Measurements from ENCODE around the gene SEC23IP.
"Not testable (repeated sequence)": the region's sequence is repeated elsewhere in the genome, so short reads cannot be mapped to it uniquely, and the experiment has no call there.

Gene SEC23IP

GRCh38 chr10:119886070-119886469 is 6.5 kb upstream of the SEC23IP start:
- H3K4ac ChIP-seq (ENCODE audit: low read depth in 1 of 2, low read length in 2 of 2); H3K4me3 ChIP-seq (ENCODE audit: insufficient read depth in 1 of 2, low read depth in 1 of 2, low read length in 2 of 2); H4K8ac ChIP-seq (ENCODE audit: low read length); H3K4me1 ChIP-seq (ENCODE audit: control insufficient read depth, insufficient read depth, low read depth, low read length); H2BK120ac ChIP-seq (ENCODE audit: low read depth, low read length); H3K9me3 ChIP-seq (ENCODE audit: control insufficient read depth, low read length); H3K9ac ChIP-seq (ENCODE audit: low read length); H2BK15ac ChIP-seq (ENCODE audit: low read depth, poor library complexity, severe bottlenecking); H3K14ac ChIP-seq (ENCODE audit: low read length in 2 of 2); H2AFZ ChIP-seq (ENCODE audit: low read depth, low read length); H3K18ac ChIP-seq (ENCODE audit: low read depth in 1 of 2, low read length in 2 of 2); H2BK5ac ChIP-seq (ENCODE audit: low read depth, low read length, poor library complexity, severe bottlenecking); H3K4me2 ChIP-seq (ENCODE audit: low read length, poor library complexity, severe bottlenecking); H3K36me3 ChIP-seq (ENCODE audit: control insufficient read depth in 1 of 2, insufficient read depth in 2 of 2, low read depth in 1 of 2, low read length in 2 of 2); H2AK5ac ChIP-seq (ENCODE audit: low read length, severe bottlenecking); H3K27ac ChIP-seq (ENCODE audit: low read length, poor library complexity, severe bottlenecking); H3K79me1 ChIP-seq (replicated peaks; ENCODE audit: low read length, poor library complexity, severe bottlenecking); DNase-seq; H3K27me3 ChIP-seq (ENCODE audit: control insufficient read depth in 1 of 2, insufficient read depth in 1 of 2, low read length in 2 of 2); H4K91ac ChIP-seq (ENCODE audit: low read length); H2BK12ac ChIP-seq (ENCODE audit: low read length in 2 of 2); H3K23ac ChIP-seq (ENCODE audit: low read length in 2 of 2): not testable (repeated sequence)
- WGBS = 81% methylated on average over 6 of the region's 6 CpGs

DNA sequence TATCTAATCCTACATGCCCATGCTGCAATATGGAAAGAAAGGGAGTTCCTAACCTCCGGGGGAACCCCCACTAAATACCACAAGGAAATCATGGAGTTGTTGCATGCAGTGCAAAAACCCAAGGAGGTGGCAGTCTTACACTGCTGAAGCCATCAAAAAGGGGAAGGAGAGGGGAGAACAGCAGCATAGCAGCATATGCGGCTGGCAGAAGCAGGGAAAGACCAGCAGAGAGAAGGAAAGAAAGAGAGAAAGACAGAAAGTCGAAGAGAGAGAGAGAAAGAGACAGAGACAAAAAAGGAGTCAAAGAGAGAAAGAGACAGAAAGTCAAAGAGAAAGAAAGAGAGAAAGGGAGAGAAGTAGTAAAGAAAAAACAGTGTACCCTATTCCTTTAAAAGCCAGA is 3.8 kb upstream of the SEC23IP start:
- 86% methylated on average over 2 of the region's 3 CpGs for WGBS
- H2AK5ac ChIP-seq (ENCODE audit: low read length, severe bottlenecking); H3K18ac ChIP-seq (ENCODE audit: low read depth in 1 of 2, low read length in 2 of 2): not testable (repeated sequence)

GRCh38 chr10:119889201-119889600 is 3.3 kb upstream of the SEC23IP start:
- not testable (repeated sequence) for H3K27ac ChIP-seq (ENCODE audit: low read length, poor library complexity, severe bottlenecking); H3K4me3 ChIP-seq (ENCODE audit: insufficient read depth in 1 of 2, low read depth in 1 of 2, low read length in 2 of 2); H3K4me2 ChIP-seq (ENCODE audit: low read length, poor library complexity, severe bottlenecking); H3K4me1 ChIP-seq (ENCODE audit: control insufficient read depth, insufficient read depth, low read depth, low read length); H2BK5ac ChIP-seq (ENCODE audit: low read depth, low read length, poor library complexity, severe bottlenecking); H2BK120ac ChIP-seq (ENCODE audit: low read depth, low read length); H3K23ac ChIP-seq (ENCODE audit: low read length in 2 of 2); H4K91ac ChIP-seq (ENCODE audit: low read length); DNase-seq; H3K18ac ChIP-seq (ENCODE audit: low read depth in 1 of 2, low read length in 2 of 2); H3K4ac ChIP-seq (ENCODE audit: low read depth in 1 of 2, low read length in 2 of 2); H3K27me3 ChIP-seq (ENCODE audit: control insufficient read depth in 1 of 2, insufficient read depth in 1 of 2, low read length in 2 of 2); H3K14ac ChIP-seq (ENCODE audit: low read length in 2 of 2); H3K9ac ChIP-seq (ENCODE audit: low read length); H2BK12ac ChIP-seq (ENCODE audit: low read length in 2 of 2); H4K8ac ChIP-seq (ENCODE audit: low read length); H2BK15ac ChIP-seq (ENCODE audit: low read depth, poor library complexity, severe bottlenecking); H2AK5ac ChIP-seq (ENCODE audit: low read length, severe bottlenecking); H2AFZ ChIP-seq (ENCODE audit: low read depth, low read length); H3K9me3 ChIP-seq (ENCODE audit: control insufficient read depth, low read length); H3K36me3 ChIP-seq (ENCODE audit: control insufficient read depth in 1 of 2, insufficient read depth in 2 of 2, low read depth in 1 of 2, low read length in 2 of 2)
- peaks cover 11% of the 10 kb centered on the region for H3K79me1 ChIP-seq (replicated peaks; ENCODE audit: low read length, poor library complexity, severe bottlenecking)
- WGBS = 97% methylated on average over 1 of the region's 3 CpGs

More for the DNA sequence above, 3.8 kb upstream of the SEC23IP start:
- H3K9me3 ChIP-seq (ENCODE audit: control insufficient read depth, low read length); H2BK5ac ChIP-seq (ENCODE audit: low read depth, low read length, poor library complexity, severe bottlenecking); H3K4me3 ChIP-seq (ENCODE audit: insufficient read depth in 1 of 2, low read depth in 1 of 2, low read length in 2 of 2); H2BK15ac ChIP-seq (ENCODE audit: low read depth, poor library complexity, severe bottlenecking); H3K4ac ChIP-seq (ENCODE audit: low read depth in 1 of 2, low read length in 2 of 2); H3K4me1 ChIP-seq (ENCODE audit: control insufficient read depth, insufficient read depth, low read depth, low read length); H4K8ac ChIP-seq (ENCODE audit: low read length); H3K23ac ChIP-seq (ENCODE audit: low read length in 2 of 2); H3K14ac ChIP-seq (ENCODE audit: low read length in 2 of 2); H4K91ac ChIP-seq (ENCODE audit: low read length); H3K27me3 ChIP-seq (ENCODE audit: control insufficient read depth in 1 of 2, insufficient read depth in 1 of 2, low read length in 2 of 2); H3K9ac ChIP-seq (ENCODE audit: low read length); DNase-seq; H3K4me2 ChIP-seq (ENCODE audit: low read length, poor library complexity, severe bottlenecking); H3K36me3 ChIP-seq (ENCODE audit: control insufficient read depth in 1 of 2, insufficient read depth in 2 of 2, low read depth in 1 of 2, low read length in 2 of 2); H2BK120ac ChIP-seq (ENCODE audit: low read depth, low read length); H2BK12ac ChIP-seq (ENCODE audit: low read length in 2 of 2); H3K27ac ChIP-seq (ENCODE audit: low read length, poor library complexity, severe bottlenecking); H2AFZ ChIP-seq (ENCODE audit: low read depth, low read length): not testable (repeated sequence)
- peaks cover 11% of the 10 kb centered on the region for H3K79me1 ChIP-seq (replicated peaks; ENCODE audit: low read length, poor library complexity, severe bottlenecking)

- not testable (repeated sequence) for H2BK12ac ChIP-seq (ENCODE audit: low read length in 2 of 2); H3K4ac ChIP-seq (ENCODE audit: low read depth in 1 of 2, low read length in 2 of 2); H2BK15ac ChIP-seq (ENCODE audit: low read depth, poor library complexity, severe bottlenecking); H3K4me3 ChIP-seq (ENCODE audit: insufficient read depth in 1 of 2, low read depth in 1 of 2, low read length in 2 of 2); H3K27me3 ChIP-seq (ENCODE audit: control insufficient read depth in 1 of 2, insufficient read depth in 1 of 2, low read length in 2 of 2); H2BK120ac ChIP-seq (ENCODE audit: low read depth, low read length); H4K91ac ChIP-seq (ENCODE audit: low read length); H3K14ac ChIP-seq (ENCODE audit: low read length in 2 of 2); H2BK5ac ChIP-seq (ENCODE audit: low read depth, low read length, poor library complexity, severe bottlenecking); H3K23ac ChIP-seq (ENCODE audit: low read length in 2 of 2); H3K27ac ChIP-seq (ENCODE audit: low read length, poor library complexity, severe bottlenecking); H3K4me1 ChIP-seq (ENCODE audit: control insufficient read depth, insufficient read depth, low read depth, low read length); H3K18ac ChIP-seq (ENCODE audit: low read depth in 1 of 2, low read length in 2 of 2); H2AFZ ChIP-seq (ENCODE audit: low read depth, low read length); H3K9ac ChIP-seq (ENCODE audit: low read length); H3K4me2 ChIP-seq (ENCODE audit: low read length, poor library complexity, severe bottlenecking); DNase-seq; H4K8ac ChIP-seq (ENCODE audit: low read length); H3K9me3 ChIP-seq (ENCODE audit: control insufficient read depth, low read length); H2AK5ac ChIP-seq (ENCODE audit: low read length, severe bottlenecking)
- Histone ChIP-seq H3K36me3 (ENCODE audit: control insufficient read depth in 1 of 2, insufficient read depth in 2 of 2, low read depth in 1 of 2, low read length in 2 of 2) (peaks cover 4 to 14% of the 10 kb centered on the region in 2 experiments), H3K79me1 (replicated peaks; ENCODE audit: low read length, poor library complexity, severe bottlenecking) (peaks cover 11% of the 10 kb centered on the region)
- 96% methylated on average over 4 of the region's 4 CpGs for WGBS
Measured at GRCh38 chr10:119890307-119890706, 2.2 kb upstream of the SEC23IP start.
